Tibial nerve (tissue), 4 donors: ENCODE data around the gene TEKT5.

ENCODE experiments used
- CTCF ChIP-seq, 5 experiments: fragments of 200-600 bp in 3 of 5; fragments of 450-650 bp in 2 of 5; sonication (generic) in 3 of 5; IDR thresholded peaks; one replicate each; pipeline ENCODE4 v1.5.1; 2016 to 2019; ENCODE audit warnings: antibody characterized with exemption in 5 of 5, mild to moderate bottlenecking in 3 of 5, moderate library complexity in 2 of 5
- EP300 ChIP-seq, 2 donors: sonication (generic); formaldehyde crosslinking; IDR thresholded peaks; one replicate each; pipeline ENCODE4 v1.6.1; 2017; ENCODE audit warnings: antibody characterized with exemption in 2 of 2, mild to moderate bottlenecking in 1 of 2
- POLR2A ChIP-seq, 2 donors: fragments of 450-650 bp; IDR thresholded peaks; one replicate each; pipeline ENCODE4 v1.6.1; 2017; ENCODE audit warnings: antibody characterized with exemption in 2 of 2, mild to moderate bottlenecking in 2 of 2, moderate library complexity in 2 of 2

GRCh38 chr16:10578474-10579316 lies 116.0 kb downstream of the TEKT5 start:
- no peak for TF ChIP-seq CTCF (IDR thresholded peaks at IDR 0.05)
- TF ChIP-seq POLR2A (IDR thresholded peaks at IDR 0.05), result no peak
- TF ChIP-seq EP300 (IDR thresholded peaks at IDR 0.05), result no peak
